Activated CD4-positive, alpha-beta T cell treated with anti-CD3 and anti-CD28 coated beads, Interleukin-2, amount 50 U/mL, for 1 hour (primary cell): ENCODE data around the gene ARID1B.
"Not testable (repeated sequence)": the region's sequence is repeated elsewhere in the genome, so short reads cannot be mapped to it uniquely, and the experiment has no call there.

Experiments used
- DNase-seq: peaks from one replicate; pipeline ENCODE4 v3.0.0-alpha.2; 2020

The ARID1B gene

GRCh38 chr6:157033428-157034140, 256.4 kb downstream of the ARID1B start:
- no peak for DNase-seq

GRCh38 chr6:157034436-157035230, 257.5 kb downstream of the ARID1B start:
- DNase-seq: no peak

DNA sequence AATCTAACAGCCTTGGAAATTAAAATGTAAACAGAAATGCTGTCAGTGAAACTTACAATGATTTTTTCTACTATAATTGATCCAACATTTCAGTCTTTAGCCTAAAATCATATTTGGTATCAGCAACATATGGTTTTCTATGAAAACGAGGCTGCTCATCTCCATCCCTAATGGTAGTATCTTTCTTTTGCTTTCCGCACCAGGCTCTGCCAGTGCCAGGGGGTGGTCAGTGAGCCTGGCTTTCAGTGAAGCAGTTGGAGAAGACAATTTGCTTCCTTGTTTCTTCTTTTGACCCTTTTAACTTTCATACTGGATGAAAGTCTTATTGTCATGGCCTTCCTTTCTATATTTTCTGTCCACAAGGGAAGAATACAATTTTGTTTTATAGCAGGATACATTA, 258.4 kb downstream of the ARID1B start:
- DNase-seq: no peak

GRCh38 chr6:157036245-157036711, 259.1 kb downstream of the ARID1B start:
- no peak for DNase-seq

- no peak for DNase-seq
Measured at GRCh38 chr6:157037165-157037564, 260.0 kb downstream of the ARID1B start.

DNA sequence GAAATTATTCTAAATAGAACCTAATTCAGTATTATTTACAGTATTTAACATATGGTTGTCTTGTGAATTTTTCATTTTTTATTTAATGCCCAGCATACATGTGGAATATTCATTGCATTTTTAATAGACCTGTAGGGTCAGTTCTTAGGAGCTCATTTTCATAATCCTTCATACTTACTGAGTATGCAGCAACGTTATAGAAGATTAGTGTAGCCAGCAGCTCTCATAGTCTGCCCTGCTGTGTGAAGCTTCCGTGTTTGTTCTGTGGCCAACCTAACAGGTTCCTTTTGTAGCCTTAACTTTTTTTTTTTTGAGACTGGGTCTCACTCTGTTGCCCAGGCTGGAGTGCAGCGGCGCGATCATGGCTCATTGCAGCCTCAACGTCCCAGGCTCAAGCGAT, 261.4 kb downstream of the ARID1B start:
- DNase-seq: no peak

GRCh38 chr6:157039639-157040038, 262.5 kb downstream of the ARID1B start:
- not testable (repeated sequence) for DNase-seq

GRCh38 chr6:157040191-157040590, 263.0 kb downstream of the ARID1B start:
- DNase-seq: no peak

- no peak for DNase-seq
Measured at GRCh38 chr6:157045831-157046454, 268.8 kb downstream of the ARID1B start.

DNA sequence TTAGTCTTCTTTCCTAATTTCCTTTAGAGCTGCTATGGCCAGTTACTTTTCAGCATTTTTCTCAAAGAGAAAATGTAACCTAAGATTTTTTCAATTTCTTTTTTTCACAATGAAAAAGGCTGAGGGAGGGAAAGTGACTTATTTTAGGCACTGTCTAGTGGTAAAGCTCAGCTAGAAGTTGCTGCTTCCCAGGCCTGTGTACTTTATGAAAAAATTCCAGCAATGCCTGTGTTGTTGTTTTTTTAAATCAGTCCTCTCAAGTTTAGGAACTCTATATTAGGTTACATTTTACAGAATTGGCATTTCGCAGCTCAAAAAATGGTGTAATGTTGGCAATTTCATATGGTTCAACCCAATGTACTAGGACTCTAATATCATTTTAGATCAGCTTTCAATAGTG, 269.6 kb downstream of the ARID1B start:
- no peak for DNase-seq

GRCh38 chr6:157047328-157047727, 270.1 kb downstream of the ARID1B start:
- DNase-seq: no peak

DNA sequence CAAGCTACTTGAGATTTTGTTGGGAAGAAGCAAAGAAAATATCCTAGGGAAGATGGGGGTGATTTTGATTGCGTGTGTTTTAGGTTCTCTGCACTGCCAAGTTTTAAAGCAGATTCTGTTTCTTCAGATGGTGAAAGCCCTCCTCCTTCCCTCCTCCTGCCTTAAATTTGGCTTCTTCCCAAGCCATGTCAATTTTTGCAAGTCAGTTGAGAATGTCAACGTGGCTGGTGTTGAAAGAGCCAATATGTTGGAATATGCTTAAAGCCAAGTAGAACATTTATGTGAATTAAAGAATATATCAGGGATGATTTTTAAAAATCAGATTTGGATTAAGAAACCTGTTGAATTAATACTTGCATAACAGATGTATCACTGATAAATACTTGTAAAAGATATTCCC, 270.8 kb downstream of the ARID1B start:
- no peak for DNase-seq

- DNase-seq: no peak
Measured at GRCh38 chr6:157049133-157049532, 272.0 kb downstream of the ARID1B start.

DNA sequence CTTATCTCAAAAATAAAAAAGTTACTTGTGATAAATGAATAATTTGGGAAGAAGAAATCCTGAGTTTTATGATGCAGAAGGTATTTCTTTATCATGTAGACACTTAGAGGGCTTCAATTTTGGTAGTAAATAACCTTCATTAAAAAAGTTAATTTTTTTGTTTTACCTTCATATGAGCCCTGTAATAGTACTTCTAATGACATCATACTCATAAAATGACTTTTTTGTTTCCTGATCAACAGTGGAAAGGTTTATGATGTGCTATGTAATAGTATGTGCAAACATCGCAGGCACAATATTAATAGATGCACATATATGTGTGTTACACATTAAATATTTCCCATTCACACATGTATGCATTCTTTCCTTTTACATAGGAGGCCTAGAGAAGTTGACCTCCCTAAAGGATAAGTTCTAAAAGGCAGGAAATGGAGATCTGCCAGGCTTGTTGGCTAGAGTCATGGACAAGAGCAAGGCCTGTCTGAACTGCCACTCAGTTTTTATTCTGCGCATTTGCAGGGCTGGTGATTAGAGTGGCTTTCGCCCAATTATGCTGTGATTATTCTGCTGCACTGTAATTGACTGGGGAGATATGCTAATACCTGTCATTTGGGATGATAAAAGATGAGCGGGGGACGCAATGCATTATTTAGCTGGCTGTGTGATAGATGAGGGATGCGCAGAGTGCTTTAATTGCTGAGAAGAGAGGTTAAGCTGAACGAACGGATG, 273.5 kb downstream of the ARID1B start:
- no peak for DNase-seq

DNA sequence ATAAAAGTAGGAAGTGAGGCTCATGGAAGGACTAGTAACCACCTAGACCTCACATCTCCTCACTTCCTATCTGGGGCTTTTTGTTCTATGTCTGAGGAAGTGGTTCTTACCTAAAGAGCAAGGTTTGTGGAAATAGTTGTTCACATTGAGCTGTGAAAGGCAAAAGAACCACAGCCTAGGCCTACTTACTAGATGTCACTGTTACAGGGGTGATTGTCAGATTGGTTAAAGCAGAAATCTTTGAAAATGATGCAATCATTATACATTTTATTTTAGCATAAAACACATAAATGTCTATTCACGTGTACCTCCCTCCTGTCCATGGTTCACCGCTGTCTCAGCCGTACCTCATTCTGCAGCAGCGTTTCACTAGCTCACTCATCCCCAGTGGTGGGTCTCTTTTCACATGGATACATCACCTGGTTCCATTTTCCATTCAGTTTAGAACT, 277.4 kb downstream of the ARID1B start:
- peak; percentile 24 for DNase-seq

DNA sequence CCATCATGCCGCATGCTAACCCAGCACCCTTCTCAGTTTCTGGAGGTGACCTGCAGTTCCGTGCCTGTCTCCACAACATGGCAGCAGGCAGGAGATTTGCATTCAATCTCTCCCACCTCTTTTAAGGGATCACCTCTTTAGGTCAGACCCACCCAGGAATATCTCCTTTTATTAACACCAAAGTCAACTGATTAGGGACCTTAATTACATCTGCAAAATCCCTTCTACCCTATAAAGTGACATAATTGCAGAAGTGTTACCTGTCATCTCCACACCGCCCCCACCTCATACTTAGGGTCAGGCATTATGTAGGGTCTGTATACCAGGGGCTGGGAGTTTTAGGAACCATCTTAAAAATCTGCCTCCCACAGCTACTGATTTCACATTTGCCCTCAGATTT, 278.7 kb downstream of the ARID1B start:
- DNase-seq: no peak

DNA sequence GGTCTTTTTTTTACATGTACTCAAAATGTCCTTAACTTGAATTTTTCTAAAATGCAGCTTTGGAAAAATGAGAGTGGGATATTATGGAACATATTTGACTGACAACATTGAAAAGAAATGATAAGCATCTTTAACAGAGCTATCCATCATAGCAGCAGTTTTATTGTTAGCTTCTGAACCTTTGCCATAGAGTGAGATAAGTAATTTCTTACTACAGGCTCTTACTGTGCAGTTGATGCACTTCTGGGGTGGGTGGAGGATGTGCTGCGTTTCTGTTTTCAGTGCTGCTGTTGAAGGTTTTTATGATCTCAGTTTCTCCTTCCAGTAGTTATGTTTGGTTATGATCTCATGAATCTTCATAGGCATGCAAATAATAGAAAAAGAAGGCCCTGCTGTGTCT, 279.1 kb downstream of the ARID1B start:
- no peak for DNase-seq

DNA sequence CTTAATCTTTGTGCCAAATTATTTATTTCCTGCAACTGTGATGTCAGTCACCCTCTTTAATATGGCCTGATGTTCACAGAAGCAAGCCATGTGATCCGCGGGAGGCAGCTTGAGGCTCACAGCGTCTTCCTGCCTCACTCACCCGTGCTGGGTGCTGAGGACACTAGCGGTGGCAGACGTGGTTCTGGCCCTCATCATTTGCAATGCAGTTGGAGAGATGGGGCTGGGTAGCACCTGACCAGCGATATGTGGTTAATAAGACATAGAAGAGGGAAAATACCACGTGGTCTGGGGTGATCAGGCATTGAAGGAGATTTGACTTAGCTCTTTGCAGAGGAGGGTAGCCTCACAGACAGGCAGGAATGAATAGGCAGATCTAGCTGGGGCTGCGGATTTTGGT, 281.4 kb downstream of the ARID1B start:
- no peak for DNase-seq

GRCh38 chr6:157059781-157060180, 282.6 kb downstream of the ARID1B start:
- no peak for DNase-seq

GRCh38 chr6:157060440-157060952, 283.3 kb downstream of the ARID1B start:
- DNase-seq: no peak

DNA sequence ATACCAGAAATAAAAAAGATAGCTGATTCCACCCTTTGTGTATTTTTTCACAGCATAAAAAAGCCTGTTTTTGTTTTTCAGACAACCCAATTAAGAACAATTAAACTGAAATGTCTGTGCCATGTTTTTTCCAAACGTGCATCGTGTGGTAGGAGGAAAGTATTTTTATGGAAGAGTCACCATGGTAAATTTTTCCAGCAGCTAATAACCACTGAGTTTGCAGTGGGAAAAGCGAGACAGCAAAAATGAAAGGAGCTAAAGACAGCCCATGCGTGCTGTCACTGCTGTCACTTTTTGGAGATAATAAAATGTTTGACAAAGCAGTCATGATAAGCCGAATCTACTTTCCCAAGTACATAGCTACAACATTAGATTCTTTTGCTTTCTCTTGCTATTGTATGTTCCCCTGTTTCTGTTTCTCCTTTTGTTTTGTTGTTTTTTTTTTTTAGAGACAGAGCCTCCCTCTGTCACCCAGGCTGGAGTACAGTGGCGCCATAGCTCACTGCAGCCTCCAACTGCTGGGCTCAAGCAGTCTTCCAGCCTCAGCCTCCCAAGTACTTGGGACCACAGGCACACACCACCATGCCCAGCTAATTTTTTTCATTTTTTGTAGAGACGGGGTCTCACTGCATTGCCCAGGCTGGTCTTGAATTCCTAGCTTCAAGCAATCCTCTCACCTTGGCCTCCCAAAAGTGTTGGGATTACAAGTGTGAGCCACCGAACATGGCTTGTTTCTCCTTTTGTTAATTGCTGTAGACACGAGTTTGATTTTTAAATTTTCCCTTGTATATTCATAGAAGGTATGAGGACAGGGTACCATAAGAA, 284.8 kb downstream of the ARID1B start:
- no peak for DNase-seq
